ENCODE data around the gene GDA. TPM values are rescaled to one million over a fixed set of nuclear protein-coding genes. Genes with fewer than 3 reads are reported as not detected.
"Not testable (repeated sequence)": the region's sequence is repeated elsewhere in the genome, so short reads cannot be mapped to it uniquely, and the experiment has no call there.

The GDA gene
- total and polyA plus RNA-seq, 12 donors: 0.06 to 2.8 (median 0.61) TPM; not detected in 2

DNA sequence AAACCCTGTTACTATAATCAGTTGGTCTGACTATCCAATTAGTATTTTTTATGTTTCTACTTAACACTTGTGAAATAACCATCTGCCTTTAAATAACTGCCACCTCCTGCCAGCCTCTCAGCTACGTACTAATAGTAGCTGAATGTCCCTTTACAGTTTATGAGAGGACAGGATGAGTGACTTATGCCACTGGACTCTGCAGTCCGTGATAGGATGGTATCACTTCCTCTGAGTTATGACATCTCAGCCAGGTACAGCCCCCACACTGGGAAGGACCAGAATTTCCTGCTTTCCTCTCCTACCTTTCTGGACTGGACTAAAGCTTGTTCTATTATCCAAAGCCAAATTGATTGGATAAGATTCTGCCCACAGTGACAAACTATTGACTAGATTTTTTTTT is 112.8 kb downstream of the GDA start:
- Histone ChIP-seq H3K9me3 (replicated peaks in 1 of 3) (no peaks in the 10 kb centered on the region), H3K27me3 (peaks cover under 1% of the 10 kb centered on the region), H3K4me3 (no peak overlapping the region), H3K4me1 (replicated peaks in 1 of 2) (no peaks in the 10 kb centered on the region), H3K36me3 (replicated peaks in 1 of 2) (no peaks in the 10 kb centered on the region), H3K27ac (no peak overlapping the region)
- intact Hi-C loops (cut with DNase I): loop anchor here in 1 of 2 donors (10.0 kb wide), 1 partner anchor 447 kb away; no protein-coding TSS in a partner anchor
- no peak for TF ChIP-seq POLR2A (IDR thresholded peaks at IDR 0.05)
- TF ChIP-seq, protein P1, sequence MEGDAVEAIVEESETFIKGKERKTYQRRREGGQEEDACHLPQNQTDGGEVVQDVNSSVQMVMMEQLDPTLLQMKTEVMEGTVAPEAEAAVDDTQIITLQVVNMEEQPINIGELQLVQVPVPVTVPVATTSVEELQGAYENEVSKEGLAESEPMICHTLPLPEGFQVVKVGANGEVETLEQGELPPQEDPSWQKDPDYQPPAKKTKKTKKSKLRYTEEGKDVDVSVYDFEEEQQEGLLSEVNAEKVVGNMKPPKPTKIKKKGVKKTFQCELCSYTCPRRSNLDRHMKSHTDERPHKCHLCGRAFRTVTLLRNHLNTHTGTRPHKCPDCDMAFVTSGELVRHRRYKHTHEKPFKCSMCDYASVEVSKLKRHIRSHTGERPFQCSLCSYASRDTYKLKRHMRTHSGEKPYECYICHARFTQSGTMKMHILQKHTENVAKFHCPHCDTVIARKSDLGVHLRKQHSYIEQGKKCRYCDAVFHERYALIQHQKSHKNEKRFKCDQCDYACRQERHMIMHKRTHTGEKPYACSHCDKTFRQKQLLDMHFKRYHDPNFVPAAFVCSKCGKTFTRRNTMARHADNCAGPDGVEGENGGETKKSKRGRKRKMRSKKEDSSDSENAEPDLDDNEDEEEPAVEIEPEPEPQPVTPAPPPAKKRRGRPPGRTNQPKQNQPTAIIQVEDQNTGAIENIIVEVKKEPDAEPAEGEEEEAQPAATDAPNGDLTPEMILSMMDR (IDR thresholded peaks at IDR 0.05): no peak
- WGBS, 4 donors: 37 to 54% (median 49%) methylated on average over 2 of the region's 2 CpGs
- no peak for DNase-seq

DNA sequence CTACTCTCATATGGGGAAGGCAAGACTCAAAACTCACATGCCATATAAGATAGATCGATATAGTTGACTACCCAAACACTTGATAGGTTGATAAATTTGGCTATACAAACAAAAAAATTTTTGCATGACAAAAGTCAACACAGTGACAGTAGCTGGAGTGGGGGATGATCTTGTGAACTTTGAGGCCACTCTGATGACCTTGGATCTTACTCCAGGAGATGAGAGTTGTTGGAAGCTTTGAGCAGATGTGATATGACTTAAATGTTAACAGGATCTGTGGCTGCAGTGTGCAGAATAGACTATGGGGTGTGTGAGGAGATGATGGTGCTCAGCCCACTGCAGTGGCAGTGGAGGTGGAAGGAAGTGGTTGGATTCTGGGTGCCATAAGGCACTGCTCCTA is 114.3 kb downstream of the GDA start:
- 92 to 100% (median 97%) methylated on average over 1 of the region's 1 CpG for WGBS, 4 donors
- Histone ChIP-seq H3K27me3 (no peaks in the 10 kb centered on the region), H3K4me3 (no peak overlapping the region), H3K36me3 (replicated peaks in 1 of 2) (no peaks in the 10 kb centered on the region), H3K9me3 (replicated peaks in 1 of 3) (no peaks in the 10 kb centered on the region), H3K27ac (no peak overlapping the region), H3K4me1 (replicated peaks in 1 of 2) (no peaks in the 10 kb centered on the region)
- intact Hi-C loops (cut with DNase I): loop anchor here in 1 of 2 donors (10.0 kb wide), 1 partner anchor 449 kb away; no protein-coding TSS in a partner anchor
- TF ChIP-seq POLR2A (IDR thresholded peaks at IDR 0.05): no peak
- TF ChIP-seq, protein P1 (IDR thresholded peaks at IDR 0.05): no peak
- no peak for DNase-seq

DNA sequence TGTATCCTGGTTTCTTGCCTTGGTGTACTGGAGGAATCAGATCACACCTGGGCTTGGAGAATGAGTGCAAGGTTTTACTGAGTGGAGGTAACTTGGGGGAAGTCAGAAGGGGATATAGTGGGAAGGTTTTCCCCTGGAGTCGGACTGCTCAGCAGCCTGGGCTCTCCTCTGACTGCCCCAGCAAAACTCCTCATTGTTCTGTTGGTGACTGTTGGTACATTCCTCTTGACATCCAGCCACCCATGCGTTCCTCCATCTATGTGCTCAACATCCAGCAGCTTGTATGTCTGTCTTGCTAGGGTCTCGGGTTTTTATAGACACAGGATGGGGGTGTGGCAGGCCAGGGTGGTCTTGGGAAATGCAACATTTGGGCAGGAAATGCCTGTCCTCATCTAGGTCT is 119.7 kb downstream of the GDA start:
- H3K27me3 ChIP-seq: no peaks in the 10 kb centered on the region
- TF ChIP-seq, protein P1 (IDR thresholded peaks at IDR 0.05): no peak
- no peak for TF ChIP-seq POLR2A (IDR thresholded peaks at IDR 0.05)
- H3K27ac ChIP-seq: no peak overlapping the region
- intact Hi-C loops (cut with DNase I): loop anchor here in 1 of 2 donors (5.0 to 10.0 kb wide), 2 partner anchors 232 to 454 kb away; no protein-coding TSS in a partner anchor
- no peaks in the 10 kb centered on the region for H3K4me1 ChIP-seq (replicated peaks in 1 of 2)
- 59 to 77% (median 61%) methylated on average over 3 of the region's 3 CpGs for WGBS, 4 donors
- no peak for DNase-seq
- no peaks in the 10 kb centered on the region for H3K36me3 ChIP-seq (replicated peaks in 1 of 2)
- H3K4me3 ChIP-seq: no peak overlapping the region
- H3K9me3 ChIP-seq (replicated peaks in 1 of 3): no peaks in the 10 kb centered on the region

DNA sequence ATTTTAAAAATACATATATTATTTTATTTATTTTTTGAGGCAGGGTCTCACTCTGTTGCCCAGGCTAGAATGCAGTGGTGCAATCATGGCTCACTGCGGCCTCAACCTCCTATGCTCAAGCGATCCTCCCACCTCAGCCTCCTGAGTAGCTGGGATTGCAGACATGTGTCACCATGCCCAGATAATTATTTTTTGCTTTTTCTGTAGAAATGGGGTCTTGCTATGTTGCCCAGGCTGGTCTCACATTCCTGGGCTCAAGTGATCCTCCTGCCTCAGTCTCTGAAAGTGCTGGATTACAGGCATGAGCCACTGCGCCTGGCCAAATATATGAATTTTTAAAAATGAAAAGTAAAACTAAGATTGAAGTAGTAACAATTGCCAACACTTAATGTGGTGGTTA is 121.1 kb downstream of the GDA start:
- intact Hi-C loops (cut with DNase I): loop anchor here in 1 of 2 donors (5.0 to 10.0 kb wide), 3 partner anchors 233 to 554 kb away; no protein-coding TSS in a partner anchor
- H3K27ac ChIP-seq; H3K4me3 ChIP-seq; H3K4me1 ChIP-seq (replicated peaks in 1 of 2); H3K36me3 ChIP-seq (replicated peaks in 1 of 2); H3K9me3 ChIP-seq (replicated peaks in 1 of 3); H3K27me3 ChIP-seq; DNase-seq: not testable (repeated sequence)
- WGBS, 4 donors: 89 to 98% (median 97%) methylated on average over 3 of the region's 3 CpGs
